ENCODE results near the gene DACH1.

GRCh38 chr13:71873418-71874247 lies 6.6 kb upstream of the DACH1 start:
- TF ChIP-seq CTCF (IDR thresholded peaks at IDR 0.05) (no peak), POLR2A (IDR thresholded peaks at IDR 0.05) (no peak)

Data from uterus (tissue), 2 donors.